ENCODE results near the gene FOXJ2. TPM values are rescaled to one million over a fixed set of nuclear protein-coding genes. Genes with fewer than 3 reads are reported as not detected.

Gene FOXJ2
- total and polyA plus RNA-seq, 2 donors from 2014 or later: 4.4 to 17.0 TPM

DNA sequence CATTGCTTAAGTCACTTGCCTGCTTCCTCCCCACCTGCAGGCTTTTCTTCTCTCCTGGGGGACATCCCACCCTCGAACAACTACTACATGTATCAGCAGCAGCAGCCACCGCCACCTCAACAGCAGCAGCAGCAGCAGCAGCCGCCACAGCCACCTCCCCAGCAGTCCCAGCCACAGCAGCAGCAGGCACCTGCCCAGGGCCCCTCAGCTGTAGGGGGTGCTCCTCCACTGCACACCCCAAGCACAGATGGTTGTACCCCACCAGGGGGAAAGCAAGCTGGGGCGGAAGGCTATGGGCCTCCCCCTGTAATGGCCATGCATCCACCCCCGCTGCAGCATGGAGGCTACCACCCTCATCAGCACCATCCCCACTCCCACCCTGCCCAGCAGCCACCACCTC is 15.3 kb downstream of the FOXJ2 start:
- Histone ChIP-seq H3K27me3 (ENCODE audit: control insufficient read depth, insufficient read depth, low read length) (no peaks in the 10 kb centered on the region), H3K4me3 (ENCODE audit: low read length in 3 of 3) (no peak overlapping the region), H3K9me3 (ENCODE audit: control insufficient read depth in 2 of 3, insufficient read depth in 1 of 3, low read length in 3 of 3) (no peaks in the 10 kb centered on the region), H3K4me1 (ENCODE audit: control insufficient read depth in 2 of 3, insufficient read depth in 2 of 3, low read depth in 1 of 3, low read length in 3 of 3) (no peaks in the 10 kb centered on the region), H3K9ac (ENCODE audit: low read length in 3 of 3) (no peak overlapping the region), H3K36me3 (ENCODE audit: control insufficient read depth in 2 of 3, insufficient read depth in 3 of 3, low read length in 3 of 3) (peaks cover 6 to 55% (median 41%) of the 10 kb centered on the region in 3 donors), H3K27ac (ENCODE audit: low read depth in 2 of 2, low read length in 2 of 2) (no peak overlapping the region)
- FAIRE-seq: no peak
- TF ChIP-seq CTCF (IDR thresholded peaks at IDR 0.05; ENCODE audit: borderline replicate concordance, extremely low read depth, insufficient read depth): no peak
- DNase-seq: no peak
- intact Hi-C loops (cut with DNase I): no loop called here

DNA sequence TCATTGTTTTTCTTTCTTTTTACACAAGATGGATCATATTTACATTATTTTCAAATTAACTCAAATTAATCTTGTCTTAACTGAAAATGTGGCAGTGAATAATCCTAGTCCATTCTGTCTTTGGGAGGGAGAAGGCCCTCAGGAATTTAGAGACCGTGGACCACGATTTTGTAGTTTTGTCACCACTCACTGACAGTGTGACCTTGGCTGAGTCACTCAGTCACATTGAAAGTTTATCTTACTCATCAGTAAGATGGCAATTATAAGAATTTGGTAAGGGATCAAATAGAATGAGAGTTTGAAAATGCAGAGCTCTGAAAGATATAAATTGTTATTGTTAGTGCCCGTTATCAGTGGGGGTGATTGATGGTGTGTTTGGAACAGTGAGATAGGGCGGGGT is 16.4 kb downstream of the FOXJ2 start:
- no peaks in the 10 kb centered on the region for H3K9me3 ChIP-seq (ENCODE audit: control insufficient read depth in 2 of 3, insufficient read depth in 1 of 3, low read length in 3 of 3)
- TF ChIP-seq CTCF (IDR thresholded peaks at IDR 0.05; ENCODE audit: borderline replicate concordance, extremely low read depth, insufficient read depth): no peak
- H3K36me3 ChIP-seq (ENCODE audit: control insufficient read depth in 2 of 3, insufficient read depth in 3 of 3, low read length in 3 of 3): peaks cover 8 to 54% (median 41%) of the 10 kb centered on the region in 3 donors
- no peak overlapping the region for H3K27ac ChIP-seq (ENCODE audit: low read depth in 2 of 2, low read length in 2 of 2)
- no peak for FAIRE-seq
- DNase-seq: no peak
- H3K4me1 ChIP-seq (ENCODE audit: control insufficient read depth in 2 of 3, insufficient read depth in 2 of 3, low read depth in 1 of 3, low read length in 3 of 3): no peaks in the 10 kb centered on the region
- no peaks in the 10 kb centered on the region for H3K27me3 ChIP-seq (ENCODE audit: control insufficient read depth, insufficient read depth, low read length)
- no peak overlapping the region for H3K9ac ChIP-seq (ENCODE audit: low read length in 3 of 3)
- H3K4me3 ChIP-seq (ENCODE audit: low read length in 3 of 3): no peak overlapping the region
- intact Hi-C loops (cut with DNase I): no loop called here

- peaks cover 9 to 65% (median 41%) of the 10 kb centered on the region in 3 donors for H3K36me3 ChIP-seq (ENCODE audit: control insufficient read depth in 2 of 3, insufficient read depth in 3 of 3, low read length in 3 of 3)
- H3K9ac ChIP-seq (ENCODE audit: low read length in 3 of 3): no peak overlapping the region
Observed at GRCh38 chr12:8050600-8051250, 18.2 kb downstream of the FOXJ2 start.

More at GRCh38 chr12:8050600-8051250, 18.2 kb downstream of the FOXJ2 start:
- TF ChIP-seq CTCF (IDR thresholded peaks at IDR 0.05; ENCODE audit: borderline replicate concordance, extremely low read depth, insufficient read depth): no peak
- no peak for FAIRE-seq
- DNase-seq: no peak
- H3K4me3 ChIP-seq (ENCODE audit: low read length in 3 of 3): no peak overlapping the region
- no peak overlapping the region for H3K27ac ChIP-seq (ENCODE audit: low read depth in 2 of 2, low read length in 2 of 2)
- H3K4me1 ChIP-seq (ENCODE audit: control insufficient read depth in 2 of 3, insufficient read depth in 2 of 3, low read depth in 1 of 3, low read length in 3 of 3): no peaks in the 10 kb centered on the region
- no peaks in the 10 kb centered on the region for H3K27me3 ChIP-seq (ENCODE audit: control insufficient read depth, insufficient read depth, low read length)
- no peaks in the 10 kb centered on the region for H3K9me3 ChIP-seq (ENCODE audit: control insufficient read depth in 2 of 3, insufficient read depth in 1 of 3, low read length in 3 of 3)
- intact Hi-C loops (cut with DNase I): no loop called here

Measured in kidney (tissue), 14 donors.